LNCaP clone FGC (cell line): Measurements from ENCODE around the gene ZSWIM8.

Experiments
- DNase-seq: peaks from one replicate; pipeline ENCODE4 v3.0.0-alpha.2; 2011; ENCODE audit warnings: low read depth
- H3K4me3 ChIP-seq: 2 replicates; pipeline ENCODE4 v1.5.1; 2011; ENCODE audit warnings: mild to moderate bottlenecking, low read depth, low read length, control low read depth
- CTCF ChIP-seq: IDR thresholded peaks from 2 replicates; pipeline ENCODE4 v1.5.1; 2012; ENCODE audit warnings: mild to moderate bottlenecking; ENCODE audit not compliant: control insufficient read depth, insufficient read depth; ENCODE audit errors: extremely low read depth

The ZSWIM8 gene

GRCh38 chr10:73837072-73837471 lies 51.7 kb downstream of the ZSWIM8 start:
- H3K4me3 ChIP-seq: no peak overlapping the region
- no peak for DNase-seq
- TF ChIP-seq CTCF: no peak

GRCh38 chr10:73838008-73838567 lies 52.7 kb downstream of the ZSWIM8 start:
- DNase-seq: no peak

GRCh38 chr10:73838827-73839226 lies 53.4 kb downstream of the ZSWIM8 start:
- H3K4me3 ChIP-seq: no peak overlapping the region
- DNase-seq: no peak
- TF ChIP-seq CTCF: no peak

More at GRCh38 chr10:73838008-73838567, 52.7 kb downstream of the ZSWIM8 start:
- no peak for TF ChIP-seq CTCF
- no peak overlapping the region for H3K4me3 ChIP-seq

- H3K4me3 ChIP-seq: no peak overlapping the region
- no peak for TF ChIP-seq CTCF
- DNase-seq: no peak
Measured at GRCh38 chr10:73839276-73839966, 54.0 kb downstream of the ZSWIM8 start.

- no peak overlapping the region for H3K4me3 ChIP-seq
- no peak for TF ChIP-seq CTCF
- no peak for DNase-seq
Measured at GRCh38 chr10:73840056-73840402, 54.6 kb downstream of the ZSWIM8 start.

GRCh38 chr10:73840403-73841060 lies 55.1 kb downstream of the ZSWIM8 start:
- no peak for DNase-seq
- TF ChIP-seq CTCF: no peak
- H3K4me3 ChIP-seq: no peak overlapping the region
